ENCODE data around the gene BIVM. TPM values are rescaled to one million over a fixed set of nuclear protein-coding genes. Genes with fewer than 3 reads are reported as not detected.
A peak's percentile ranks its signal among the peaks of the same experiment; 100 is the strongest.

BIVM gene
- total RNA-seq, 1 donor from 2014 or later, result 13.6 TPM

DNA sequence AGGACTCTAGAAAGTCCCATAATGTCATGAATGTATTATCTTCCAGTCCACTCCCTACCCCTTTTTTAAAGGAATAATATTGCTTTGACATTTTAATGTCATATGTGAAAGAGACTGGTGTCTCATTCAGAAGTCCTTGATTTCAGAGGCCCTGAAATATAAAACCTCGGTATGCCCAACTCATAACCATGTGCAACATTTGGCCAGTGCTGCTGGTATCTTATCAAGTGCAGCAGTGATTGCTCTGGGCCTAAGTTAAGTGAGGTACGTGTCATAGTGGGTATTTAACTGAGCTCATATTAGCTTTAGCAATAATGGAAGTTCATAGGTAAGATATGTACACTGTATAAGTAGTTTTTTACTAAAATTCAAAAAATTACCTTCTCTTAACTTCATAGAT, 40.1 kb upstream of the BIVM start:
- no peak overlapping the region for H3K4me3 Mint-ChIP-seq
- peaks cover 5% of the 10 kb centered on the region for H3K27me3 Mint-ChIP-seq (ENCODE audit: insufficient read depth, low read depth)
- Histone ChIP-seq H4K20me1 (ENCODE audit: low read depth) (no peaks in the 10 kb centered on the region), H3F3A (ENCODE audit: low read depth) (no peaks in the 10 kb centered on the region), H3K27ac (no peak overlapping the region), H3K79me2 (ENCODE audit: low read depth) (no peaks in the 10 kb centered on the region), H2AFZ (replicated peaks) (no peak overlapping the region), H3K9ac (no peak overlapping the region), H3K27me3 (no peaks in the 10 kb centered on the region), H3K4me3 (no peak overlapping the region), H3K36me3 (no peaks in the 10 kb centered on the region), H3K9me3 (ENCODE audit: low read depth) (no peaks in the 10 kb centered on the region), H3K4me1 (peaks cover 5% of the 10 kb centered on the region), H3K4me2 (no peak overlapping the region)
- no peak for DNase-seq (ENCODE audit: low spot score)
- TF ChIP-seq, protein P1, sequence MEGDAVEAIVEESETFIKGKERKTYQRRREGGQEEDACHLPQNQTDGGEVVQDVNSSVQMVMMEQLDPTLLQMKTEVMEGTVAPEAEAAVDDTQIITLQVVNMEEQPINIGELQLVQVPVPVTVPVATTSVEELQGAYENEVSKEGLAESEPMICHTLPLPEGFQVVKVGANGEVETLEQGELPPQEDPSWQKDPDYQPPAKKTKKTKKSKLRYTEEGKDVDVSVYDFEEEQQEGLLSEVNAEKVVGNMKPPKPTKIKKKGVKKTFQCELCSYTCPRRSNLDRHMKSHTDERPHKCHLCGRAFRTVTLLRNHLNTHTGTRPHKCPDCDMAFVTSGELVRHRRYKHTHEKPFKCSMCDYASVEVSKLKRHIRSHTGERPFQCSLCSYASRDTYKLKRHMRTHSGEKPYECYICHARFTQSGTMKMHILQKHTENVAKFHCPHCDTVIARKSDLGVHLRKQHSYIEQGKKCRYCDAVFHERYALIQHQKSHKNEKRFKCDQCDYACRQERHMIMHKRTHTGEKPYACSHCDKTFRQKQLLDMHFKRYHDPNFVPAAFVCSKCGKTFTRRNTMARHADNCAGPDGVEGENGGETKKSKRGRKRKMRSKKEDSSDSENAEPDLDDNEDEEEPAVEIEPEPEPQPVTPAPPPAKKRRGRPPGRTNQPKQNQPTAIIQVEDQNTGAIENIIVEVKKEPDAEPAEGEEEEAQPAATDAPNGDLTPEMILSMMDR (IDR thresholded peaks at IDR 0.05), result no peak
- no peak for TF ChIP-seq EZH2phosphoT487 (IDR thresholded peaks at IDR 0.05)
- TF ChIP-seq EZH2 (IDR thresholded peaks at IDR 0.05), result no peak
- H3K36me3 Mint-ChIP-seq, result no peaks in the 10 kb centered on the region
- H3K9me3 Mint-ChIP-seq, result no peaks in the 10 kb centered on the region
- H3K4me1 Mint-ChIP-seq, result peaks cover 2% of the 10 kb centered on the region
- H3K27ac Mint-ChIP-seq, result no peak overlapping the region

- Histone ChIP-seq H3K27me3 (no peaks in the 10 kb centered on the region), H3K4me1 (peaks cover 5% of the 10 kb centered on the region), H2AFZ (replicated peaks) (no peak overlapping the region), H3K4me3 (no peak overlapping the region), H3K27ac (no peak overlapping the region), H3K4me2 (no peak overlapping the region), H3K9ac (no peak overlapping the region), H3K79me2 (ENCODE audit: low read depth) (no peaks in the 10 kb centered on the region), H4K20me1 (ENCODE audit: low read depth) (no peaks in the 10 kb centered on the region), H3K9me3 (ENCODE audit: low read depth) (no peaks in the 10 kb centered on the region), H3F3A (ENCODE audit: low read depth) (no peaks in the 10 kb centered on the region), H3K36me3 (no peaks in the 10 kb centered on the region)
- DNase-seq (ENCODE audit: low spot score), result peak; percentile 27
- TF ChIP-seq EZH2phosphoT487 (IDR thresholded peaks at IDR 0.05), result no peak
- TF ChIP-seq EZH2 (IDR thresholded peaks at IDR 0.05), result no peak
- TF ChIP-seq, protein P1 (IDR thresholded peaks at IDR 0.05), result no peak
- peaks cover 2% of the 10 kb centered on the region for H3K4me1 Mint-ChIP-seq
- no peak overlapping the region for H3K27ac Mint-ChIP-seq
- H3K4me3 Mint-ChIP-seq, result no peak overlapping the region
- H3K27me3 Mint-ChIP-seq (ENCODE audit: insufficient read depth, low read depth), result peaks cover 5% of the 10 kb centered on the region
- no peaks in the 10 kb centered on the region for H3K9me3 Mint-ChIP-seq
- H3K36me3 Mint-ChIP-seq, result peaks cover 4% of the 10 kb centered on the region
These were observed 37.8 kb upstream of the BIVM start for GRCh38 chr13:102761071-102761470.

GRCh38 chr13:102763741-102764140, 35.2 kb upstream of the BIVM start:
- Histone ChIP-seq H3K9ac (no peak overlapping the region), H3F3A (ENCODE audit: low read depth) (no peaks in the 10 kb centered on the region), H3K4me1 (peaks cover 5% of the 10 kb centered on the region), H3K36me3 (no peaks in the 10 kb centered on the region), H3K4me3 (no peak overlapping the region), H2AFZ (replicated peaks) (no peak overlapping the region), H4K20me1 (ENCODE audit: low read depth) (no peaks in the 10 kb centered on the region), H3K27ac (no peak overlapping the region), H3K4me2 (no peak overlapping the region), H3K9me3 (ENCODE audit: low read depth) (no peaks in the 10 kb centered on the region), H3K27me3 (no peaks in the 10 kb centered on the region), H3K79me2 (ENCODE audit: low read depth) (no peaks in the 10 kb centered on the region)
- peaks cover 5% of the 10 kb centered on the region for H3K27me3 Mint-ChIP-seq (ENCODE audit: insufficient read depth, low read depth)
- TF ChIP-seq, protein P1 (IDR thresholded peaks at IDR 0.05), result no peak
- TF ChIP-seq EZH2 (IDR thresholded peaks at IDR 0.05), result no peak
- TF ChIP-seq EZH2phosphoT487 (IDR thresholded peaks at IDR 0.05), result no peak
- no peaks in the 10 kb centered on the region for H3K4me1 Mint-ChIP-seq
- H3K9me3 Mint-ChIP-seq, result no peaks in the 10 kb centered on the region
- peaks cover 9% of the 10 kb centered on the region for H3K36me3 Mint-ChIP-seq
- H3K27ac Mint-ChIP-seq, result no peak overlapping the region
- H3K4me3 Mint-ChIP-seq, result no peak overlapping the region
- DNase-seq (ENCODE audit: low spot score), result no peak

All from neural progenitor cell (in vitro differentiated cells).